SJSA1 (cell line): Measurements from ENCODE around the gene ZMYM5. TPM values are rescaled to one million over a fixed set of nuclear protein-coding genes. Genes with fewer than 3 reads are reported as not detected.
"Not testable (repeated sequence)": the region's sequence is repeated elsewhere in the genome, so short reads cannot be mapped to it uniquely, and the experiment has no call there.

Source experiments
- DNase-seq, 2 experiments: peaks; one replicate each; pipeline ENCODE4 v3.0.0-alpha.2; 2015 to 2020; ENCODE audit warnings: low spot score in 2 of 2, low read depth in 1 of 2
- H3K27ac ChIP-seq: fragments of 250-450 bp; sonication (Bioruptor Pico); 2 replicates; pipeline ENCODE4 v1.5.1; 2020; ENCODE audit warnings: mild to moderate bottlenecking, moderate library complexity
- H3K27me3 ChIP-seq: fragments of 250-450 bp; sonication (Bioruptor Pico); replicated peaks from 2 replicates; pipeline ENCODE4 v1.5.1; 2020; ENCODE audit warnings: mild to moderate bottlenecking, moderate library complexity
- H3K36me3 ChIP-seq: fragments of 250-450 bp; sonication (Bioruptor Pico); 2 replicates; pipeline ENCODE4 v1.5.1; 2020; ENCODE audit warnings: mild to moderate bottlenecking
- H3K4me1 ChIP-seq: fragments of 250-450 bp; sonication (Bioruptor Pico); replicated peaks from 2 replicates; pipeline ENCODE4 v1.6.1; 2021; ENCODE audit warnings: mild to moderate bottlenecking
- H3K4me3 ChIP-seq: fragments of 250-450 bp; sonication (Bioruptor Pico); 2 replicates; pipeline ENCODE4 v1.5.1; 2020; ENCODE audit warnings: mild to moderate bottlenecking
- H3K9me3 ChIP-seq: fragments of 250-450 bp; sonication (Bioruptor Pico); replicated peaks from 2 replicates; pipeline ENCODE4 v1.5.1; 2020; ENCODE audit warnings: mild to moderate bottlenecking
- total RNA-seq: library from RNA; depleted of rRNA; stranded (reverse); fragments of >200 nt; shearing (Covaris generic); gene quantifications from 2 replicates; pipeline ENCODE4 v1.2.3, GENCODE V29; 2014; rRNA removed

The ZMYM5 gene
- total RNA-seq, 1 experiment from 2014 or later, result 6.7 TPM

GRCh38 chr13:19810151-19810550 is 53.3 kb downstream of the ZMYM5 start:
- no peaks in the 10 kb centered on the region for H3K27me3 ChIP-seq
- DNase-seq, result no peak
- H3K4me1 ChIP-seq, result no peaks in the 10 kb centered on the region
- no peak overlapping the region for H3K27ac ChIP-seq
- no peak overlapping the region for H3K4me3 ChIP-seq
- H3K9me3 ChIP-seq, result no peaks in the 10 kb centered on the region
- H3K36me3 ChIP-seq, result no peaks in the 10 kb centered on the region

- Histone ChIP-seq H3K4me1 (no peaks in the 10 kb centered on the region), H3K36me3 (no peaks in the 10 kb centered on the region), H3K27ac (no peak overlapping the region), H3K27me3 (no peaks in the 10 kb centered on the region), H3K4me3 (no peak overlapping the region), H3K9me3 (no peaks in the 10 kb centered on the region)
- no peak for DNase-seq
These were observed 57.7 kb downstream of the ZMYM5 start for GRCh38 chr13:19805765-19806164.

GRCh38 chr13:19795956-19796355 is 67.5 kb downstream of the ZMYM5 start:
- Histone ChIP-seq H3K4me3 (no peak overlapping the region), H3K27me3 (no peaks in the 10 kb centered on the region), H3K27ac (no peak overlapping the region), H3K9me3 (no peaks in the 10 kb centered on the region), H3K4me1 (no peaks in the 10 kb centered on the region), H3K36me3 (no peaks in the 10 kb centered on the region)
- no peak for DNase-seq

- no peak for DNase-seq
- Histone ChIP-seq H3K9me3 (no peaks in the 10 kb centered on the region), H3K4me1 (no peaks in the 10 kb centered on the region), H3K36me3 (no peaks in the 10 kb centered on the region), H3K4me3 (no peak overlapping the region), H3K27ac (no peak overlapping the region), H3K27me3 (no peaks in the 10 kb centered on the region)
These were observed 68.8 kb downstream of the ZMYM5 start for GRCh38 chr13:19794631-19795030.

- no peaks in the 10 kb centered on the region for H3K36me3 ChIP-seq
- H3K27ac ChIP-seq, result no peak overlapping the region
- no peaks in the 10 kb centered on the region for H3K27me3 ChIP-seq
- no peaks in the 10 kb centered on the region for H3K4me1 ChIP-seq
- no peak overlapping the region for H3K4me3 ChIP-seq
- no peak for DNase-seq
- no peaks in the 10 kb centered on the region for H3K9me3 ChIP-seq
These were observed 71.4 kb downstream of the ZMYM5 start for GRCh38 chr13:19791953-19792537.

GRCh38 chr13:19782727-19783682 is 80.4 kb downstream of the ZMYM5 start, which contains the start of gene PSPC1:
Gene PSPC1, minus strand, starts transcription at chr13:19782945. Its CDS starts 188 bp downstream, at chr13:19782757.
- H3K9me3 ChIP-seq, H3K27me3 ChIP-seq, H3K4me1 ChIP-seq: not testable (repeated sequence)
- DNase-seq, result peak; percentile 90 to 91
- Histone ChIP-seq H3K4me3 (peak within 1 kb of the TSS; percentile 65), H3K36me3 (peaks cover 10% of the 10 kb centered on the region; the same call in 1 of the 2 replicates), H3K27ac (peak within 1 kb of the TSS; percentile 76)

GRCh38 chr13:19782049-19782726 is 81.3 kb downstream of the ZMYM5 start:
- DNase-seq, result peak; percentile 44 to 49
- H3K27ac ChIP-seq, result peak overlapping the region; percentile 76
- H3K9me3 ChIP-seq, result no peaks in the 10 kb centered on the region
- H3K27me3 ChIP-seq, result no peaks in the 10 kb centered on the region
- peak overlapping the region; percentile 65 for H3K4me3 ChIP-seq
- peaks cover 4% of the 10 kb centered on the region for H3K4me1 ChIP-seq
- H3K36me3 ChIP-seq, result peaks cover 15% of the 10 kb centered on the region

- peaks cover 4% of the 10 kb centered on the region for H3K4me1 ChIP-seq
- H3K9me3 ChIP-seq, result no peaks in the 10 kb centered on the region
- no peak overlapping the region for H3K27ac ChIP-seq
- H3K4me3 ChIP-seq, result peak overlapping the region; percentile 65
- H3K36me3 ChIP-seq, result peaks cover 15% of the 10 kb centered on the region
- DNase-seq, result no peak
- H3K27me3 ChIP-seq, result no peaks in the 10 kb centered on the region
These were observed 81.9 kb downstream of the ZMYM5 start for GRCh38 chr13:19781526-19781925.

DNA sequence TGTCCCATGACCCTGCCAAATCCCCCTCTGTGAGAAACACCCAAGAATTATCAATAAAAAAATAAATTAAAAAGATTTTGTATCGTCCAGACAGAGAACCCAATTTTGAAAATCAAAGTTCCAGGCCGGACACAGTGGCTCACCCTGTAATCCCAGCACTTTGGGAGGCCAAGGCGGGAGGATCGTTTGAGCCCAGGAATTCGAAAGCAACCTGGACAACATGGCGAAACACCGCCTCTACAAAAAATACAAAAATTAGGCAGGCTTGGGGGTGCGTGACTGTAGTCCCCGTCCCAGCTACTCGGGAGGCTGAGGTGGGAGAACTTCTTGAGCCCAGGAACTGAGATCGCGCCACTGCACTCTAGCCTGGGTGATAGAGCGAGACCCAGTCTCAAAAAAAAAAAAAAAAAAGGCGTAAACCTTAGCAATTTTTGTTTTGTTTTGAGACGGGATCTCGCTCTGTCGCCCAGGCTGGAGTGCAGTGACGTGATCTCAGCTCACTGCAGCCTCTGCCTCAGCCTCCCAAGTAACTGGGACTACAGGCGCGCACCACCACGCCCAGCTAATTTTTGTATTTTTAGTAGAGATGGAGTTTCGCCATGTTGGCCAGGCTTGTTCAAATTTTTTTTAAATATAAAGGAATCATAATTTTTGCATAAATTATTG is 82.6 kb downstream of the ZMYM5 start:
- Histone ChIP-seq H3K36me3 (peaks cover 15% of the 10 kb centered on the region), H3K4me3 (peak overlapping the region; percentile 65)
- H3K27me3 ChIP-seq, H3K4me1 ChIP-seq, H3K27ac ChIP-seq, H3K9me3 ChIP-seq, DNase-seq: not testable (repeated sequence)

Other genes with a start within 250 kb of the ZMYM5 start
- gene MPHOSPH8, start 230.0 kb downstream of the ZMYM5 start, total RNA-seq, result 11.8 and 14.8 TPM in 2 replicates
- gene PSPC1, start 80.7 kb downstream of the ZMYM5 start, total RNA-seq, result 33.2 and 35.8 TPM in 2 replicates
- gene ZMYM2, start 95.1 kb upstream of the ZMYM5 start, total RNA-seq, result 22.5 and 30.4 TPM in 2 replicates